NCI-H1092 treated with DMSO at 0.1 percent for 48 hours (cell line): Measurements from ENCODE around the gene LHX1.

Experiments used
- DNase-seq: peaks from one replicate; lab custom pipeline; 2025; lab: John Stamatoyannopoulos, UW

LHX1 gene

DNA sequence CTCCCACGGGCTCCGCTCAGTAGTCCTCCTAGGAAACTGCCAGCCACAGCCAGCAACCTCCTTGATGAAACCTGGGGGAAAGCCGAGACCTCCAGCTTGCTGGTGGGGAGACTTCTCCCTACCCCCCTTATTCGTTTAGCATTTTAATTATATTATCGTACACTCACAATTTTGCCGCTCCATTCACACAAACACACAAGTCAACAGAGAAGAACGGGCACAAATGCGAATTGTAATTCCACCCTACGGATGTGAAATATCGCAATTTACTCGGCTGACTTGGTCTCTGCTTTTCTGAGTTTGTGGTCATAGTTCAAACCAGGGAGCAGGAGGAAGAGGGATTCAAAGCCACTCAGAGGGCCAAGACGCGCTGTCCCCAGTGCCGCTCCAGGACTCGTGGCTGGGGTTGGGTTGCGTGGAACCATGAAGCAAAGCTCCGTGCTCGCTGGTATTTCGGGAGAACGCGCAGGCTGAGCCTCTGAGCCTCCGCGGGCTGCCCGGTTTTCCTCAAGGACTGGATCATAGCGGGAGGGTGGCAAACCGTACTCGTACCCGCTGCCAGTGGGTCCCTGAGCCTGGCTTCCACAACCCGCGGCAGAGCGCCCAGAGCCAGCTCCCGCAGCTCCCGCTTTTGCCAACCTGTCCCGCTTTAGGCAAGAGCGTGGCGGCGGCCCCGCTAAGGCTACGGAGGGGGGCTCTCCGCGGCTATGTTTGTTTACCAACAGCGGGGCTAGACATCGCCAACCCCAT, 2.0 kb downstream of the LHX1 start:
- no peak for DNase-seq

DNA sequence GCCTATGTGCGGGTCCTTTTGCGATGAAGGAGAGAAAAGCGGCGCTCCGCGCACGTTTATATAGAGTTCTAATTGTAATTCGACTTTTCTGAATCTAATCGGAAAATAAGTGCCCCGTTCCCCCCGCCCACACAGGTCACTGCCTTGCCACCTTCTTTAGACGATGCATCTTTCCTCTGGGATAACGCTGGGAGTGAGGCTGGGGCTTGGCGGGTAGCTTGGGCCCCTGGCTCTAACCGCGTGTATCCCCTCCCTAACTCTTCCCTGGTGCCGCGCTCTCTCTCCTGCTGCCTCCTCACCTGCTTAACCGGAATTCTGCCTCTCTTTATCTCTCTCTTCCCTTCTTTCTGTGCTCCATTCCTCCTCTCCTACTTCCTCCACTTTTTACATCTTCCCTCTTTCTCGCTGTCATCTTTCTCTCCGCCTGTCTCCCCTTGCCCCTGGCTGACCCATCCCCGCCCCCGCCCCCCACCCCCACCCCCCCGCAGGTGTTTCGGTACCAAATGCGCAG, 2.6 kb downstream of the LHX1 start:
- no peak for DNase-seq

DNA sequence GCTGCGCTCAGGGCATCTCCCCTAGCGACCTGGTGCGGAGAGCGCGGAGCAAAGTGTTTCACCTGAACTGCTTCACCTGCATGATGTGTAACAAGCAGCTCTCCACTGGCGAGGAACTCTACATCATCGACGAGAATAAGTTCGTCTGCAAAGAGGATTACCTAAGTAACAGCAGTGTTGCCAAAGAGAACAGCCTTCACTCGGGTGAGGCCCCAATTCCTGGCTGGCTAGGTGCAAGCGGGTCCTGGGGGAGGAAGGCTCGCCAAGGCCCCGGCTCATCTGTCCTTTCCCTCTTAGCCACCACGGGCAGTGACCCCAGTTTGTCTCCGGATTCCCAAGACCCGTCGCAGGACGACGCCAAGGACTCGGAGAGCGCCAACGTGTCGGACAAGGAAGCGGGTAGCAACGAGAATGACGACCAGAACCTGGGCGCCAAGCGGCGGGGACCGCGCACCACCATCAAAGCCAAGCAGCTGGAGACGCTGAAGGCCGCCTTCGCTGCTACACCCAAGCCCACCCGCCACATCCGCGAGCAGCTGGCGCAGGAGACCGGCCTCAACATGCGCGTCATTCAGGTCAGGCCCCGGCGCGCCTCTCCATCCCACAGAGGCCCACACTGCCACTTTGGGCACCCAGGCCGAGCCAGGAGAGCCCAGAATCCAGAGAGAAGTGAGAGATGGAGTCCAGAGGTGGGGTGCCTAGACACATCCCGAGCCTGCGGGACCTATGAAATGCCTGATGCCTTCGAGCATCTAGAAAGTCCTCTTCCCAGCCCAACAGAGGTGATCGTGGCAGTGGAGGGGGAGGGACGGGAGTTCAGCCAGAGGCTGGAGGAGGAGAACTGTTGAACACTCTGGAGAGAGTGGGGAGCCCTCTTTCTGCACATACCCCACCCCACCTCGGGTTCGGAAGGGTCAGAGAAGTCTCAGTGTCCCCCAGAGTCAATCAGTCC, 3.3 kb downstream of the LHX1 start:
- DNase-seq: no peak

DNA sequence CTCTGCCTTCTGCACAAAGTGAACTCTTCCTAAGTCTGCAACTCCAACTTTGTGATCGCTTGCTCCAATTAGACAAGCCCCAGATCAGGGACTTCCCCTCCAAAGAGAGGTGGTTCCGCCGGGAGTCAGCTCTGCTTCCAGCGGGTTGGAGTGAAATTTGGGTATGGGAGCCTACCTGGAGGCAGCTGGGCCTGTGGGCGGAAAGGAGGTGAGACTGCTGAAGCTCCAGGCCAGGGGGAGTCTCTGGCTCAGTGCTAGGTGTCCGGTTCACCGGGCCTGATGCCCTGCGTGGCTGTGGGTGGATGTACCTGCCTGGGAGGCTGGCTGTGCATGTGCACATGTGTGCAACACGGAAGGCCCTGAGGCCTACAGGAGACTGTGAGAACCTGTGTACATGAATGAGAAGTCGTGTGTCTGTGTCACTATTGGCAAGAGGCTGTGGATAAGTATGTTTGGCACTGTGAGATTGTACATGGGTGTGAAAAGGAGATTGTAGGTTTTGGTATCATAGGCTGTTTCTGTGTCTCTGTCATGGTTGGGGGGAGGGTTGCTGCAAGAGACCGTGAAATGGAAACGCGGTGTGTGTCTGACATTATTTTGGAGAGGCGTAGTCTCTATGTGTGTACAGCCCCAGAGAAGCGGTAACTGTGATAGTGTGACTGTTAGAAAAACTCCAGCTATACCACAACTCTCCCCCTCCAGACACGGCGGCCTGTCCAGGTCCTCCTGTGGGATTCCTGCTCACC, 4.2 kb downstream of the LHX1 start:
- no peak for DNase-seq

DNA sequence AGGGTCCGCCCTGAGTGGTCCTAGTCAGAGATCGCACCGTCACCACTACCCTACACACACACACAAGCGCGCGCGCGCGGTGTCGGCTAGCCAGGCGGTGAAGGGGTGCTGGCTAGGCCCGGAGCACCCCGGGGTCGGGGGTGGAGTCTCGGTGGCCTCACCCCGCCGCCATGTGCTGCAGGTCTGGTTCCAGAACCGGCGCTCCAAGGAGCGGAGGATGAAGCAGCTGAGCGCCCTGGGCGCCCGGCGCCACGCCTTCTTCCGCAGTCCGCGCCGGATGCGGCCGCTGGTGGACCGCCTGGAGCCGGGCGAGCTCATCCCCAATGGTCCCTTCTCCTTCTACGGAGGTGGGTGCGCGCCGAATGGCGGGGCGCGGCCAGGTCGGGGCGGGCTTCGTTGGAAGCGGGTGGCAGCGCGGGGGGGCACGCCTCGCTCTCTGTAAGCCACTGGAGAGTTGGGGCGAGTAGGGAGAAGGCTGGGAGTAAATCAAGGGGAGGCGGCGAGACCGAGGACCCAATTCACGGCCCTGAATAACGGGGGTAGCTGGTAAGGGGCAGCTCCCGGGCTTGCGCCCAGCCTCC, 4.8 kb downstream of the LHX1 start:
- no peak for DNase-seq

DNA sequence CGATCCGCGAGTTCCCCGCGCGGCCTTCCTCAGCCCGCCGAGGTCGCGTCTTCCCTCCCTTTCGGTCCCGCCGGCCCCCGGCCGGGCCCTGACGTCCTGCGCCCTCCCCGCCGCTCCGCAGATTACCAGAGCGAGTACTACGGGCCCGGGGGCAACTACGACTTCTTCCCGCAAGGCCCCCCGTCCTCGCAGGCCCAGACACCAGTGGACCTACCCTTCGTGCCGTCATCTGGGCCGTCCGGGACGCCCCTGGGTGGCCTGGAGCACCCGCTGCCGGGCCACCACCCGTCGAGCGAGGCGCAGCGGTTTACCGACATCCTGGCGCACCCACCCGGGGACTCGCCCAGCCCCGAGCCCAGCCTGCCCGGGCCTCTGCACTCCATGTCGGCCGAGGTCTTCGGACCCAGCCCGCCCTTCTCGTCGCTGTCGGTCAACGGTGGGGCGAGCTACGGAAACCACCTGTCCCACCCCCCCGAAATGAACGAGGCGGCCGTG, 5.4 kb downstream of the LHX1 start:
- no peak for DNase-seq

DNA sequence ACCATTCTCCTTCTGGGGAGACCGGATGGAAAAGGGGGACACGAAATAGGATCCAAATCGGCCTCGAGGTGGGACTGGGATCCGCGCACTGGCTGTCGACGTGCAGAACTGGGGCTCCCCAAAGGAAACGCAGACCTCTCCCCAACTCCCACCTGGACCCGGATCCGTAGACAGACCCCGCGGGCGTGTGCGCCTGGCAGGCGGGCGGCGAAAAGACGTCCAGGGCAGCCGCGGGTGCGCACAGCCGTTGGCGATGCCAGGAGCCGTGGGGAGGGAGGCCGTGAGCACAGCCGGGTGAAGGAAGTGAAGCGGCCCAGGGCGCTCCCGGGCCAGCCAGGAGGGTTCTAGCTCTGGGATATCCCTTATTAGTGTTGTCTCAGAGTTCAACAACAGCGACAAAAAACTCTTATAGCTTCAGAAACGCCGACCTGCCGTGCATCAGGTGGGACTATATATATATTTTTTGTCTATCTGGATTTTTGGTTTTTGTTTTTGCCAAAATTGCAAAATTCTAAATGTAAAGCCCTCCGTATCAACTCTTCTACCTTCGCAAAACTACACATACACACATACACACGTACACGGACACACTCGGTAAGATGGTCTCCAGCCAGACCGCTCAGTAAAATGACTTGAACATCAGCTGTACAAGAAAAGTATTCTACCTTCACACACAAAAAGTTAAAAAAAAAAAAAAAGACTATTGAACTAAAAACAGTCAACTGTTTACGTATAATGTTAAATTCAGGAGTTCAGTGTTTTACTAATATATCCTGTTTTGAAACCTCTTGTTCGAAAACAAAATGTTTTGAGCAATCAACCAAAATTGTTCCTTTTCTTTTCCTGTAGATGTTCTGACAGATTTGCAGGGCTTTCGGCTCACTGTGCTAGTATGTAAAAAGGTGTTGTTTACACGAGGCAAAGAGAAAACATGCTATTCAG, 6.2 kb downstream of the LHX1 start:
- no peak for DNase-seq

DNA sequence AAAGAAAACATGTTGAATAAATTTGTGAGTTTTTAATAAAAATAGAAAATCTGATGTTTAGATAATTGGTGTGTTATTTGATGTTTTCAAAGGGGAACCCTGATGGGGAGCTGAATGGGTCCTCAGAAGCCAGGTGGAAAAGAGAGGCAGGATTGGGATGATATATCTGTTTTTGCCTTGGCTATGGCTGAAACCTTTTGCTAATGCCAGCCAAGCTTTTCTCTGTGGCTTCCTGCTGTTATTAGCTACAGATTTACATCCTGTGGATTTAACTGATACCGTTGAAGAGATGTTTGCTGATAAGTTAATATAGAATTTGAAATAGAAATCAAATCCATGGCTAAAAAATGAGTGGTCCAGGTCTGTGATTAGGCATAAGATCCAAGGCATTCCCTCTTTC, 7.3 kb downstream of the LHX1 start:
- DNase-seq: no peak

DNA sequence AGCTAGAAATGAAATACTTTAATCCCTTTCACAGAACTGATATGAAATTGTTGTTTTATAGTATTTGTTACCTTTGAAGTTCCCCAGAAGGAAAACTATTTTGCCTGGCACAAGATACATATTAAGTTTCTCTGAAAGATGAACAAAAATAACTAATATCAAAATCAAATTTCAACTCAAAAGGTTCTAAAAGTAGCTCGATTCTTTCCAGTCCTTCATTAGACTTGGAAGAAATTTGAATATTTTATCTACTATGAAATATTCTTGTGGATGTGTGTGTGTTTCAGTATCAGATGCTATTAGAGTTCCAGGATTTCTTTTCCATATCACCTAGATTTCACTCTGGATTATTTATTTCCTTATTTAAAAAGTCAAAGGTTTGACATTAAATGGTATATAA, 7.9 kb downstream of the LHX1 start:
- no peak for DNase-seq

DNA sequence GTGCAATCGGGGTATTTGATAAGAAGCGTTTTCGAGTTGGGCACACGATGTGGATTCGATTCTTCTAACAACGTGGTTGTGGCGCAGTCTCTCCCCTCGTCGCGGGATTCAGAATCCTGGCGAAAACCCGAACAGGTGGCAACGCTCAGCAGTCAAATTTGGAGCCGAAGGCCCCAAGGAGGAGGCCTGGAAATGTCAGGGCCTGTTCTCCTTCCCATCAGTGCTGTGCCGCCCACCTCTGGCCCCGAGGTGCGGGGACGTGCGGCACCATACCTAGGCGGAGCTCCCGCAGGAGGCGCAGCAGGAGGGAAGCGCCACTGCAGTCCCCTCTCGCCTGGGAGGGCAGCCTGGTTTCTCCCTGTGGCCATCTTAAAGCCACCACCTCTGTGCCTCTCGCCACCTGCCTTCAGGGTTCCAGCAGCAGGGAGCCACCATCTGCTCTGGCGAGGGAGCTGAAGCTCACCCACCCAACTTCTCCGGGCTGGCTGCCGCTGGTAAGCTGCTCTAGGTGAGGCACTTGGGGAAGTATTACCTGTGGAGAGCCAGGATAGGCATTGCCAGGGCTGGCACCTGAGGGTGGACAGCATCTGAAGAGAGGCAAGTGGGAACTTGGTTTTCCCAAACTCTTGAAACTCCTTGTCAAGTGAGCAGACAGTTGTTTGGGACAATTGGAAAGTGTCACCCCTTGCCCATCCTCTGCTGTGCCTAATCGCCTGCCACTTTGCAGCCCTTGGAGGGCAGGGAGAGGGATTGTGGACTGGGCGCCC, 8.9 kb downstream of the LHX1 start:
- DNase-seq: no peak

DNA sequence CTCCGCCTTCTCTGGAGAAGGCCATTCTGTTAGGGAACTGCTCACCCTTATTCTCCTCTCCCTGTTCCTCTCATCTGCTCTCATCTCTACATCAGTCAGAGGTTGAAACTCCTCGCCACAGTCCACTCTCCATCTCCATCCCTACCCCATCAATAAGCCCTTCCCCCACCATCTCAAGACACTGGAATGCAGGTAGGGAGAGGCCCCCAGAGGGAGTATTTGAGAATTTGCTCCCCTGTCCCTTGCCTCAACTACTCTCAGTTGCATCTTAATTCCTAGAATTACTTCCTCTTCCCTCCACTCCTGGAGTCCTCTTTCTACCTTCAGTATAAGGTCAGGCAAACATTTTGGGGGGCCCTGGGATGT, 9.4 kb downstream of the LHX1 start:
- no peak for DNase-seq

DNA sequence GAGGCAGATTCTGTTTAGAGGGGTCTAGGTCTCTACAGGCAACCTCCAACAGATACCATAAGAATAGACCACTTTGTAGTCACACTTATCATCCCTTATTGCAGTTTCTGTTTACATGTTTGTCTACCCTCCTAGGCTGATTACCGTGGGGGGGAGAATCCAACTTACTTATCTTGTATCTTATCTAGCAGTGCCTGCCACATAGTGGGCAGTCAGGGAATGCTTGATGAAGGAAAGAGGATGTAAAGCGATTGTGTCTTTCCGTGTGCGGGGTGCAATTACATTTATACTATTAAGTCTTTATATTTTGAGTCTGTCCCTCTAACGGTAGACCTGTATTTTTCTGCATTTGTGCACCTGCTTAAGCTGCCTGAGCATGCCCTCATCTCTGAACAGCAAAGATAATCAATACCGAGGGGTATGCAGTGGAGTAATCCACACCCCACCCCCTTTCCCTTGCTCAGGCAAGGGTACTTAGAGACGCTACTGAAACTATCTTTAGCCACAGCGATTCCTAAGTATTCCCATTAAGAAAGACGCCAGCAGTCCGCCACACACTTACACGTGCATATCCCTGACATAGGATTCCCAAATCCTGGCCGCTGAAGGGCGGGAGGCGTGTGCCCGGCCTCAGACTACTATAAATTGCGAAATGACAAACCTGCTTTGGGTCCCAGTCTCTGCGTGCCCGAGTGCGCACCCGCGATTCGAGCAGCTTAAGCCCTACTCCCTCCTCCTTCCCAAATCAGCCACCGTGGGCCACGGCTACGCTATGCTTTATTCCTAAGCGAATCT, 10.8 kb downstream of the LHX1 start:
- DNase-seq: no peak

DNA sequence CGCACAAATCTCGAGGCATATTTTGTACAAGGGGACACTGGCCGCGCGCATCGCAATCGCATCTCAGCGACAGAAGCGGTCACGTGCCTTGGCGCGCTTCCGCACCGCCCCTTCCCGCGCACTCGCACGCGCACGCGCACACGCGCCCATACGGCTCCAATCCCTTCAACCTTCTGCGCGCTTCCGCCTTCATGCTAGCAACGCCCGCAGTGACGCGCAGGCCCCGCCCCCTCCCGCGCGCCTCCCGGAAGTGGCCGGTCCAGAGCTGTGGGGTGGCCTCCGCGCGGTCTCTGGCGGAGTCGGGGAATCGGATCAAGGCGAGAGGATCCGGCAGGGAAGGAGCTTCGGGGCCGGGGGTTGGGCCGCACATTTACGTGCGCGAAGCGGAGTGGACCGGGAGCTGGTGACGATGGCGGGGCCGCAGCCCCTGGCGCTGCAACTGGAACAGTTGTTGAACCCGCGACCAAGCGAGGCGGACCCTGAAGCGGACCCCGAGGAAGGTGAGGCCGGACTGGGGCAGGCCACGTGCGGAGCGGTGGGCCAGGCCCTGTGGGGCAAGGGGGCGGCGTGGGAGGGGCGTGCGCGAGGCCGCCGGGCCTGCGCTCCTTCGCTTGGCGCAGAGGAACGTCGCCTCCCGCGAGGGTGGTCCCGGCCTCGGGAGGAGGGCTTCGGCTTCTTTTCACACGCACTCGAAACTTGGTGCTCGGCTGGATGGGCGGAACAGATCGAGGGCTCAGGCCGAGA, 11.6 kb downstream of the LHX1 start, which contains the start of gene AATF:
AATF (plus strand) TSS at position 238 of the 744 bp plus-strand sequence; CDS start at position 410, 172 bp downstream.
- DNase-seq: peak; percentile 97

DNA sequence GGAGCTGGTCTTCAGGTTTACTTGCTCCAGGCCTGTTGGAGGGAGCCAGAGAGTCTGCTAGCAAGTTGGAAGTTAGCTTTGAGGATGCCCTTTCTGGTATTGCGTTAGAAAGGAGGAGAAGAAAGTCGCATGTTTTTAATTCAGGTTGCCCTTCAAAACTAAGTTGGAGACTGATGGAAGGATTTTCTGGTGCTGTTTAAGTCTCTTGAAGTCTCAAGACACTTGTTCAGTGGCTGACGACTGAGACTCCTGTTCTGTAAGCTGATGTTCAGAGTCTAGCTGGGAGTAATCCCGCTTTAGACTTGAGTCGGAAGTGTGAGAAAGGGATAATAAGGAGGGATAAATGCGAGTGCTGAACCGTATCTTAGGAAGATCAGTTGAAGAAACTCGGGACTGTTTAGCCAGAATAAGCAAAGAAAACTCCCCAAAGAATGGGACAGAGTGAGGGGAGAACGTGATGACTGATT, 12.2 kb downstream of the LHX1 start:
- DNase-seq: no peak

DNA sequence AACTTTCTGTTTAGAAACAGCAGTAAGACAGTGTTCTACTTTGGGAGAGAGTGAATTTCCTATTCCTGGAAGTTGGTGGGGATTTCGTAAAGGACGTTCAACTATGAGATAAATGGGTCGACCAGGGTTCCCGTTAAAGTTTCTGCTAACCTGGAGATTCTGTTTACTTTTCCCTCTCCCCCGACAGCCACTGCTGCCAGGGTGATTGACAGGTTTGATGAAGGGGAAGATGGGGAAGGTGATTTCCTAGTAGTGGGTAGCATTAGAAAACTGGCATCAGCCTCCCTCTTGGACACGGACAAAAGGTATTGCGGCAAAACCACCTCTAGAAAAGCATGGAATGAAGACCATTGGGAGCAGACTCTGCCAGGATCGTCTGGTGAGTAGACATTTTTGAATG, 12.8 kb downstream of the LHX1 start:
- DNase-seq: no peak

DNA sequence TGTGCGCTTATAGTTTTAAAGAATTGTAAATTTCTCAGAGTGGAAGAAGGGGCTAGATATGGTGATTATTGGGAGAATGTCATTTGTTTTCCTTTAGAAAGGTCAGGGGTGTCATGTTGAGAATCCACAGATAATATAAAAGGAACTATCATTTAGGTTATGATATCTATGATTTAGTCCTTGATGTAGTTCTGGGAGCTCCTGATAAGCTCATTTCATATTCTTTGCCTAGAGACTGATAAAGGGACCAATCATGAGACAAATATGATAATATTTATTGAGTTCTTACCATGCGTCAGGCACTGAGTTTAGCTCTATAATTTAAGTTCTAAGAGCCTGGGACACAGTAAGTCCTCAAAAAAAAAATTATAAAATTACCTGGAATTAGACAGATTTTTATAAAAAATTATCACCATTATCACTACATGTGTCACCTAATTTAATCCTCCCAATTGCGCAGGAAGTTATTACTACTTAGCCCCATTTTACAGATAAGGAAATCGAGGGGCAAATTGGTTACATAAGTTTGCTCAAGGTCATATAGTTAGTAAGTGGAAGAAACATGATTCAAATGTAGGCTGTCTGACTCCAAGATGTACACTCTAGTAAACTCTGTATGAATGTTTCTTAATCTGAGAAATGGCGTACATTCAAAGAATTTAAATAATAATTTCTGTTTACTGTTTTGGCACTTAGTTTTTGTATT, 14.0 kb downstream of the LHX1 start:
- no peak for DNase-seq

DNA sequence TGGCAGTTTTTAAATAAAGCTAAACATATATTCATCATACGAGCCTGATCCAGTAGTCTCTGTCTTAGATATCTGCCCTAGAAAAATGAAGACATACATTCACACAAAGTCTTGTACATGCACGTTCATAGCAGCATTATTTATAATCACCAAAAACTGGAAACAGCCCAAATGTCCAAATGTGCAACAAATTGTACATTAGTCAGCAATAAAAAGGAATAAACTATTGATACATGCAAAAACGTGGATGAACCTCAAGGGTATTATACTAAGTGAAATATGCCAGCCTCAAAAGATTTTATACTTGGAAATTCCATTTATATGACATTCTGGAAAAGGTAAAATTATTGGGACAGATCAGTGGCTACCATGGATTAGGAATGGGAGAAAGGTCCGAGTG, 34.2 kb downstream of the LHX1 start:
- no peak for DNase-seq
